ENCODE results near the gene ATP6V0C. TPM values are rescaled to one million over a fixed set of nuclear protein-coding genes. Genes with fewer than 3 reads are reported as not detected.

ATP6V0C gene
- total and polyA plus RNA-seq, 2 of the 8 experiments (the other 6 are each of a cell fraction or from before 2014, with no cell fraction given), result 125 to 176 TPM

DNA sequence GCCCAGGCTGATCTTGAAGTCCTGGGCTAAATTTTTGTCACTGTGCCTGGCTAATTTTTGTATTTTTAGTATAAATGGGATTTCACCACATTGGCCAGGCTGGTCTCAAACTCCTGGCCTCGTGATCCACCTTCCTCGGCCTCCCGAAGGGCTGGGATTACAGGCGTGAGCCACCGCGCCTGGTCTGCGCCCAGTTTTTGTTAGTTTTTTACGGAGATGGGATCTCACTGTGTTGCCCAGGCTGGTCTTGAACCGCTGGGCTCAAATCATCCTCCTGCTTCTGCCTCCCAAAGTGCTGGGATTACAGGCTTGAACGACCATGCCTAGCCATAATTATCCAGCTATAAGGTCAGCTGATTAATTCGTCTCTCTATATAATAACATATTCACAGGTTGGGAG, 20.2 kb downstream of the ATP6V0C start:
- H3K56ac ChIP-seq (replicated peaks; ENCODE audit: insufficient read length, low read depth, low read length), result no peak overlapping the region
- peaks cover 0 to 12% of the 10 kb centered on the region in 2 experiments for H4K20me1 ChIP-seq (replicated peaks in 1 of 2; ENCODE audit: control insufficient read depth in 1 of 2, insufficient read depth in 2 of 2, low read length in 2 of 2)
- H3K4me2 ChIP-seq (ENCODE audit: insufficient read depth in 1 of 2, low read depth in 2 of 2, low read length in 2 of 2), result no peak overlapping the region
- FAIRE-seq (no peak), DNase-seq (ENCODE audit: low read depth in 1 of 2, low spot score in 2 of 2) (no peak)
- peaks cover 0 to 11% (median 7%) of the 10 kb centered on the region in 4 experiments; a peak in 4 of 7 replicates for H3K4me1 ChIP-seq (replicated peaks in 1 of 4; ENCODE audit: control insufficient read depth in 3 of 4, insufficient read depth in 4 of 4, low read length in 3 of 4)
- H2AK5ac ChIP-seq (ENCODE audit: low read depth, low read length), result no peak overlapping the region
- no peak overlapping the region; the same call in 1 of the 2 replicates for H2BK15ac ChIP-seq (ENCODE audit: low read length)
- H3K79me1 ChIP-seq (ENCODE audit: low read depth, low read length), result no peaks in the 10 kb centered on the region
- no peak overlapping the region for H4K8ac ChIP-seq (ENCODE audit: extremely low read depth, insufficient read depth, low read length)
- no peak overlapping the region for H2BK12ac ChIP-seq (ENCODE audit: low read depth, low read length)
- H3K18ac ChIP-seq (ENCODE audit: extremely low read depth, low read length), result no peak overlapping the region
- no peak overlapping the region for H2BK120ac ChIP-seq (replicated peaks; ENCODE audit: low read depth, low read length)
- H3K27ac ChIP-seq (ENCODE audit: low read depth, low read length), result no peak overlapping the region
- no peak overlapping the region for H2BK5ac ChIP-seq (ENCODE audit: low read depth, low read length)
- H3K79me2 ChIP-seq (ENCODE audit: control insufficient read depth in 1 of 2, insufficient read depth in 2 of 2, low read length in 2 of 2), result peaks cover 0 to 4% of the 10 kb centered on the region in 2 experiments; a peak in 2 of 4 replicates
- no peak overlapping the region for H4K5ac ChIP-seq (ENCODE audit: insufficient read length, low read depth, low read length)
- no peak overlapping the region for H2BK20ac ChIP-seq (ENCODE audit: low read length)
- ChIA-PET CTCF (ENCODE audit: partially characterized antibody) (no interaction called here), POLR2A (ENCODE audit: partially characterized antibody) (interaction anchor here (5.4 kb wide), 1 partner anchor 20 kb away, joined by 44 read pairs; the partner anchor contains the start of gene ATP6V0C)
- H3K23ac ChIP-seq (ENCODE audit: insufficient read length), result no peak overlapping the region
- no peak overlapping the region for H3K9ac ChIP-seq (replicated peaks in 1 of 4; ENCODE audit: extremely low read depth in 1 of 4, low read depth in 3 of 4, low read length in 3 of 4)
- no peak overlapping the region for H2AFZ ChIP-seq (ENCODE audit: low read length)
- no peak overlapping the region for H4K91ac ChIP-seq (replicated peaks; ENCODE audit: insufficient read length, low read length)
- no peaks in the 10 kb centered on the region for H3K9me3 ChIP-seq (ENCODE audit: insufficient read depth in 2 of 2, low read depth in 1 of 2, low read length in 1 of 2)
- no peak overlapping the region for H3K4me3 ChIP-seq (ENCODE audit: extremely low read depth in 1 of 4, insufficient read depth in 2 of 4, low read depth in 3 of 4, low read length in 4 of 4)
- H3K14ac ChIP-seq (ENCODE audit: insufficient read length), result no peak overlapping the region
- no peak overlapping the region for H3K4ac ChIP-seq (replicated peaks; ENCODE audit: insufficient read length, low read depth, low read length)
- H3K27me3 ChIP-seq (replicated peaks in 1 of 4; ENCODE audit: control insufficient read depth in 3 of 4, extremely low read depth in 1 of 4, insufficient read depth in 3 of 4, low read length in 3 of 4), result no peaks in the 10 kb centered on the region
- H3K36me3 ChIP-seq (ENCODE audit: control insufficient read depth in 2 of 4, insufficient read depth in 4 of 4, low read length in 3 of 4), result peaks cover 0 to 5% (median 0%) of the 10 kb centered on the region in 4 experiments; a peak in 1 of 8 replicates
- H3K23me2 ChIP-seq (ENCODE audit: low read depth, low read length), result peaks cover 14% of the 10 kb centered on the region
- WGBS, 2 experiments (ENCODE audit: extremely low coverage in 1 of 2, insufficient coverage in 1 of 2, insufficient read length in 1 of 2, insufficient replicate concordance in 2 of 2, low coverage in 1 of 2, low lambda C conversion rate in 2 of 2, missing lambda C conversion rate in 1 of 2), result 88% methylated on average over 11 of the region's 11 CpGs; no CpG with 5 or more reads in 1 of the 2 experiments
- TF ChIP-seq, protein P1, sequence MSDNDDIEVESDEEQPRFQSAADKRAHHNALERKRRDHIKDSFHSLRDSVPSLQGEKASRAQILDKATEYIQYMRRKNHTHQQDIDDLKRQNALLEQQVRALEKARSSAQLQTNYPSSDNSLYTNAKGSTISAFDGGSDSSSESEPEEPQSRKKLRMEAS (IDR thresholded peaks at IDR 0.05), result no peak
- TF ChIP-seq, protein P2, sequence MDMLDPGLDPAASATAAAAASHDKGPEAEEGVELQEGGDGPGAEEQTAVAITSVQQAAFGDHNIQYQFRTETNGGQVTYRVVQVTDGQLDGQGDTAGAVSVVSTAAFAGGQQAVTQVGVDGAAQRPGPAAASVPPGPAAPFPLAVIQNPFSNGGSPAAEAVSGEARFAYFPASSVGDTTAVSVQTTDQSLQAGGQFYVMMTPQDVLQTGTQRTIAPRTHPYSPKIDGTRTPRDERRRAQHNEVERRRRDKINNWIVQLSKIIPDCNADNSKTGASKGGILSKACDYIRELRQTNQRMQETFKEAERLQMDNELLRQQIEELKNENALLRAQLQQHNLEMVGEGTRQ (IDR thresholded peaks at IDR 0.05; ENCODE audit: low read length), result no peak
- TF ChIP-seq SAP30 (IDR thresholded peaks at IDR 0.05; ENCODE audit: insufficient read depth, insufficient replicate concordance, low read length), result no peak
- no peak for TF ChIP-seq RXRA (IDR thresholded peaks at IDR 0.05; ENCODE audit: insufficient read depth, low read depth, low read length)
- TF ChIP-seq POLR2A (IDR thresholded peaks at IDR 0.05; ENCODE audit: control extremely low read depth in 1 of 2, low read depth in 2 of 2, low read length in 2 of 2), result no peak
- TF ChIP-seq SP1 (IDR thresholded peaks at IDR 0.05; ENCODE audit: low read depth, low read length), result no peak
- TF ChIP-seq, protein P3, sequence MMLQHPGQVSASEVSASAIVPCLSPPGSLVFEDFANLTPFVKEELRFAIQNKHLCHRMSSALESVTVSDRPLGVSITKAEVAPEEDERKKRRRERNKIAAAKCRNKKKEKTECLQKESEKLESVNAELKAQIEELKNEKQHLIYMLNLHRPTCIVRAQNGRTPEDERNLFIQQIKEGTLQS (IDR thresholded peaks at IDR 0.05; ENCODE audit: insufficient read depth, low read depth, low read length), result no peak
- TF ChIP-seq TCF12 (IDR thresholded peaks at IDR 0.05; ENCODE audit: low read depth, low read length), result no peak
- TF ChIP-seq HDAC6 (IDR thresholded peaks at IDR 0.05; ENCODE audit: low read depth, low read length), result no peak
- no peak for TF ChIP-seq FOSL1 (IDR thresholded peaks at IDR 0.05; ENCODE audit: insufficient read depth, low read depth, low read length)
- no peak for TF ChIP-seq BRCA1 (IDR thresholded peaks at IDR 0.05; ENCODE audit: low read depth, low read length)
- no peak for TF ChIP-seq CTBP2 (IDR thresholded peaks at IDR 0.05; ENCODE audit: borderline replicate concordance, insufficient read depth, insufficient read length, low read length)

Data from H1 (cell line).